ENCODE data around the gene WNT2B.

The WNT2B gene

DNA sequence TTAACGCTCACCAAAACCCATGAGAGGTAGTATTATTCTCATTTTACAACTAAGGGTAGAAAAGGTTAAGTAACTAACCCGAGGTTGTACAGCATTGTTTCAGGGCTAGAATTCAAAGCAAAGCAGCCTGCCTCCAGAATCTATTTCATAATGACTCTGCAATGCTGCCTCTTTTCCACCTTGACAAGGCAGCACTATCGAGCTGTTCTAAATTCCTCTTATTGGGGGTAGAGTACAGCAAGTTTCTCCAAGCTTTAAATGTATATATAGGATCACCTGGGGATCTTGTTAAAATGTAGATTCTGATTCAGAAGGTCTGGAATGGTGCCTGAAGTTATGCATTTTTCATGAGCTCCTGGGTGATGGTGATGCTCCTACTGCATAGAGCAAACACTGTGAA lies 30.1 kb downstream of the WNT2B start:
- no peak overlapping the region for H2AFZ ChIP-seq (ENCODE audit: low read depth, low read length)
- no peaks in the 10 kb centered on the region for H3K9me3 ChIP-seq (ENCODE audit: insufficient read depth, low read length, severe bottlenecking)
- H3K4me2 ChIP-seq (ENCODE audit: insufficient read depth, low read length) = no peak overlapping the region
- ATAC-seq (ENCODE audit: insufficient read depth, low read depth) (no peak), DNase-seq (no peak)
- no peak overlapping the region for H3K27ac ChIP-seq (ENCODE audit: low read length)
- H3K4me3 ChIP-seq (ENCODE audit: low read depth in 1 of 2, low read length in 2 of 2) = no peak overlapping the region
- TF ChIP-seq, protein P1, sequence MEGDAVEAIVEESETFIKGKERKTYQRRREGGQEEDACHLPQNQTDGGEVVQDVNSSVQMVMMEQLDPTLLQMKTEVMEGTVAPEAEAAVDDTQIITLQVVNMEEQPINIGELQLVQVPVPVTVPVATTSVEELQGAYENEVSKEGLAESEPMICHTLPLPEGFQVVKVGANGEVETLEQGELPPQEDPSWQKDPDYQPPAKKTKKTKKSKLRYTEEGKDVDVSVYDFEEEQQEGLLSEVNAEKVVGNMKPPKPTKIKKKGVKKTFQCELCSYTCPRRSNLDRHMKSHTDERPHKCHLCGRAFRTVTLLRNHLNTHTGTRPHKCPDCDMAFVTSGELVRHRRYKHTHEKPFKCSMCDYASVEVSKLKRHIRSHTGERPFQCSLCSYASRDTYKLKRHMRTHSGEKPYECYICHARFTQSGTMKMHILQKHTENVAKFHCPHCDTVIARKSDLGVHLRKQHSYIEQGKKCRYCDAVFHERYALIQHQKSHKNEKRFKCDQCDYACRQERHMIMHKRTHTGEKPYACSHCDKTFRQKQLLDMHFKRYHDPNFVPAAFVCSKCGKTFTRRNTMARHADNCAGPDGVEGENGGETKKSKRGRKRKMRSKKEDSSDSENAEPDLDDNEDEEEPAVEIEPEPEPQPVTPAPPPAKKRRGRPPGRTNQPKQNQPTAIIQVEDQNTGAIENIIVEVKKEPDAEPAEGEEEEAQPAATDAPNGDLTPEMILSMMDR (IDR thresholded peaks at IDR 0.05; ENCODE audit: borderline replicate concordance, extremely low read depth, low read length, poor library complexity, severe bottlenecking) = no peak
- no peak for TF ChIP-seq EZH2 (IDR thresholded peaks at IDR 0.05; ENCODE audit: borderline replicate concordance, low read depth, low read length, severe bottlenecking)
- H3K4me1 ChIP-seq (ENCODE audit: insufficient read depth, low read length) = no peaks in the 10 kb centered on the region
- no peak overlapping the region for H3K9ac ChIP-seq (ENCODE audit: low read depth, low read length)
- peaks cover 6% of the 10 kb centered on the region; the same call in 1 of the 2 replicates for H3K36me3 ChIP-seq (ENCODE audit: insufficient read depth, low read length)
- no peaks in the 10 kb centered on the region for H3K79me2 ChIP-seq (ENCODE audit: insufficient read depth, low read length)
- H3K27me3 ChIP-seq (ENCODE audit: insufficient read depth, low read length, poor library complexity) = no peaks in the 10 kb centered on the region
- no peaks in the 10 kb centered on the region for H4K20me1 ChIP-seq (ENCODE audit: insufficient read depth, low read length)

DNA sequence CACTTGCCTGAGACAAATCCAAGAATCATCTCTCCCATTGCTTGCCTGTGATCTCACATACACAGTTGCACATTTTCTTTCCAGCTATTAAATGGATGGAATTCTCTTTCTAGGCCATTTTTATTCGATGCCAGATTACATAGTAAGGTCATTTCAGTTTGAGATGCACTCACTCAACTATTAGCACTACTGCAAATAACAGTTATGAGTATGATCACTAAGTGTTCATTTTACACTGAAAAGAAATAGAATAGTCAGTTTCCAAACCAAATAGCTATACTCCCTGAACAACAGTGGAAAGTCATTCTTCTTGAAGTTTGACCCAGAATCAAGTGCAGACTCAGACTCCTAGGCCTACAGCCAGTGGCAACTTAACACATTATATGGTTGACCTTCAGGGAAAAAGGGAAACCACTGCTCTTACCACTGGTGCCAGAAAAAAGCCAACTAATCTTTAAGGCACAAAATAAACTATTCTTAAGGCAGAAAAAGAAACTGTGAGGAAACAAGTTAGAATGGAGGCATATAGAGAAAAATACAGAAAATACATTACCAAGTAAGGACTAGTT lies 31.5 kb downstream of the WNT2B start:
- Histone ChIP-seq H3K36me3 (ENCODE audit: insufficient read depth, low read length) (peaks cover 3% of the 10 kb centered on the region; the same call in 1 of the 2 replicates), H3K27ac (ENCODE audit: low read length) (no peak overlapping the region), H3K79me2 (ENCODE audit: insufficient read depth, low read length) (no peaks in the 10 kb centered on the region), H3K4me1 (ENCODE audit: insufficient read depth, low read length) (no peaks in the 10 kb centered on the region), H3K4me2 (ENCODE audit: insufficient read depth, low read length) (no peak overlapping the region), H3K27me3 (ENCODE audit: insufficient read depth, low read length, poor library complexity) (no peaks in the 10 kb centered on the region), H3K9me3 (ENCODE audit: insufficient read depth, low read length, severe bottlenecking) (no peaks in the 10 kb centered on the region), H4K20me1 (ENCODE audit: insufficient read depth, low read length) (no peaks in the 10 kb centered on the region), H2AFZ (ENCODE audit: low read depth, low read length) (no peak overlapping the region), H3K4me3 (ENCODE audit: low read depth in 1 of 2, low read length in 2 of 2) (no peak overlapping the region), H3K9ac (ENCODE audit: low read depth, low read length) (no peak overlapping the region)
- TF ChIP-seq EZH2 (IDR thresholded peaks at IDR 0.05; ENCODE audit: borderline replicate concordance, low read depth, low read length, severe bottlenecking) = no peak
- TF ChIP-seq, protein P1 (IDR thresholded peaks at IDR 0.05; ENCODE audit: borderline replicate concordance, extremely low read depth, low read length, poor library complexity, severe bottlenecking) = no peak
- ATAC-seq (ENCODE audit: insufficient read depth, low read depth) = no peak
- DNase-seq = no peak

DNA sequence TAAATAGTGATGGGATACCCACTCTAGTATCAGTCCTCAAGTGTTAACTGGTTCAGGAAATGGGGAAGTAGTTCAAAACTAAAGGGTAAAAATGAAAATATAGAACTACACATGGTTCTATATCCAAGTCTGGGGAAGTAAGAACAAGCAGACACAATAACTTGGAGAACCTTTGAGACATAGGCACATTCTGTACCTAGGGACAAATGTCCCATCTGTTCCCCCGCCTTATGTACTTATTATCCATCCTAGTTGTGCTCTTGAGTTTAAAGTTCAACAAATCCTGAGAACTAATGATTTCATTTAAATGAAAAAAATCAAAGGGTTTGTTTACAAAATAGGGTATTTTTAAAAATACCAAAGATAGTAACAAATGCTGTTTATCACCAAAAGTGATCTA lies 32.5 kb downstream of the WNT2B start:
- Histone ChIP-seq H3K4me3 (ENCODE audit: low read depth in 1 of 2, low read length in 2 of 2) (no peak overlapping the region), H3K79me2 (ENCODE audit: insufficient read depth, low read length) (no peaks in the 10 kb centered on the region), H2AFZ (ENCODE audit: low read depth, low read length) (no peak overlapping the region), H4K20me1 (ENCODE audit: insufficient read depth, low read length) (no peaks in the 10 kb centered on the region), H3K27ac (ENCODE audit: low read length) (no peak overlapping the region), H3K27me3 (ENCODE audit: insufficient read depth, low read length, poor library complexity) (no peaks in the 10 kb centered on the region), H3K9me3 (ENCODE audit: insufficient read depth, low read length, severe bottlenecking) (no peaks in the 10 kb centered on the region), H3K4me1 (ENCODE audit: insufficient read depth, low read length) (no peaks in the 10 kb centered on the region), H3K9ac (ENCODE audit: low read depth, low read length) (no peak overlapping the region), H3K4me2 (ENCODE audit: insufficient read depth, low read length) (no peak overlapping the region), H3K36me3 (ENCODE audit: insufficient read depth, low read length) (peaks cover 3% of the 10 kb centered on the region; the same call in 1 of the 2 replicates)
- ATAC-seq (ENCODE audit: insufficient read depth, low read depth) (no peak), DNase-seq (no peak)
- no peak for TF ChIP-seq EZH2 (IDR thresholded peaks at IDR 0.05; ENCODE audit: borderline replicate concordance, low read depth, low read length, severe bottlenecking)
- TF ChIP-seq, protein P1 (IDR thresholded peaks at IDR 0.05; ENCODE audit: borderline replicate concordance, extremely low read depth, low read length, poor library complexity, severe bottlenecking) = no peak
